HL-60 (cell line): Measurements from ENCODE around the gene PHRF1.

Experiments used
- DNase-seq, 2 experiments: peaks; one replicate each; pipeline ENCODE4 v3.0.0-alpha.2; 2010 to 2020; ENCODE audit warnings: low read depth in 1 of 2, low spot score in 1 of 2
- H3K27ac ChIP-seq: fragments of 250-450 bp; sonication (Bioruptor Pico); replicated peaks from 2 replicates; pipeline ENCODE4 v1.5.1; 2020; ENCODE audit warnings: mild to moderate bottlenecking, moderate library complexity
- H3K27me3 ChIP-seq: fragments of 250-450 bp; sonication (Bioruptor Pico); 2 replicates; pipeline ENCODE4 v1.5.1; 2021; ENCODE audit warnings: mild to moderate bottlenecking, moderate library complexity; ENCODE audit not compliant: insufficient read depth, poor library complexity, severe bottlenecking
- H3K4me3 ChIP-seq: replicated peaks from 2 replicates; pipeline ENCODE4 v1.5.1; 2011; ENCODE audit warnings: mild to moderate bottlenecking, control low read depth, low read length; ENCODE audit not compliant: insufficient read depth
- CTCF ChIP-seq: IDR thresholded peaks from one replicate; pipeline ENCODE4 v1.5.1; 2011; ENCODE audit warnings: low read length, control low read depth, inconsistent platforms; ENCODE audit not compliant: insufficient read depth
- GABPA ChIP-seq: IDR thresholded peaks from 2 replicates; pipeline ENCODE4 v1.6.1; 2012; ENCODE audit warnings: low read depth
- POLR2AphosphoS5 ChIP-seq: IDR thresholded peaks from 2 replicates; pipeline ENCODE4 v1.6.1; 2012; ENCODE audit warnings: low read depth
- REST ChIP-seq: IDR thresholded peaks from 2 replicates; pipeline ENCODE4 v1.6.1; 2012; ENCODE audit warnings: low read depth; ENCODE audit not compliant: insufficient replicate concordance
- SPI1 ChIP-seq: IDR thresholded peaks from 2 replicates; pipeline ENCODE4 v1.6.1; 2012; ENCODE audit warnings: low read depth, mild to moderate bottlenecking, borderline replicate concordance

Gene PHRF1

GRCh38 chr11:603154-603553, 26.9 kb downstream of the PHRF1 start:
- Histone ChIP-seq H3K4me3 (no peak overlapping the region), H3K27ac (no peak overlapping the region)
- TF ChIP-seq SPI1 (no peak), GABPA (no peak), POLR2AphosphoS5 (no peak), CTCF (no peak), REST (no peak)

GRCh38 chr11:605286-606129, 29.2 kb downstream of the PHRF1 start:
- Histone ChIP-seq H3K27ac (no peak overlapping the region), H3K4me3 (no peak overlapping the region), H3K27me3 (no peaks in the 10 kb centered on the region)
- no peak for DNase-seq
- TF ChIP-seq GABPA: no peak
- no peak for TF ChIP-seq SPI1
- TF ChIP-seq POLR2AphosphoS5: no peak
- TF ChIP-seq REST: no peak
- no peak for TF ChIP-seq CTCF

More at GRCh38 chr11:603154-603553, 26.9 kb downstream of the PHRF1 start:
- H3K27me3 ChIP-seq: no peaks in the 10 kb centered on the region
- DNase-seq: no peak

DNA sequence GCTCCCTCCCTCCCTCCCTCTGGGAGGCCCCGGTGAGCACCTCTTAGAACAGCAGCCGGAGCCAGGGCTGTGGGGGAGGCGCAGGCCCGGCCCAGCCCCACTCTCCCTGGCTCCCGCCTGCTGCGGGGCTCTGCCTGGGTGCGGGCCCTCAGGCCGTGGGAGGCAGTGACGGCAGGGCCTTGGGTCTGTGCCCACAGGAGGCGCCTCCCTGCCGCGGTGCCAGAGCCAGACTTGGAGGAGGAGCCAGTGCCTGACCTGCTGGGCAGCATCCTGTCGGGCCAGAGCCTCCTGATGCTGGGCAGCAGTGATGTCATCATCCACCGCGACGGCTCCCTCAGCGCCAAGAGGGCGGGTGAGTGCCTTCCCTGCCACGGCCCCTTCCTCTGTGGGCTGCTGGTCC, 30.0 kb downstream of the PHRF1 start:
- H3K27ac ChIP-seq: no peak overlapping the region
- TF ChIP-seq REST (no peak), POLR2AphosphoS5 (no peak), GABPA (no peak), CTCF (no peak), SPI1 (no peak)
- no peak overlapping the region for H3K4me3 ChIP-seq
- no peak for DNase-seq
- no peaks in the 10 kb centered on the region for H3K27me3 ChIP-seq
